Liver (tissue), 9 donors: ENCODE results near the gene MRGPRF. TPM values are rescaled to one million over a fixed set of nuclear protein-coding genes. Genes with fewer than 3 reads are reported as not detected.
A peak's percentile ranks its signal among the peaks of the same experiment; 100 is the strongest.

ENCODE experiments used
- DNase-seq: peaks from one replicate; pipeline ENCODE4 v3.0.0-alpha.2; 2017; ENCODE audit warnings: low spot score
- H3K27ac ChIP-seq, 2 donors: one replicate each; pipeline ENCODE4 v1.7.0; 2013; ENCODE audit warnings: inconsistent platforms in 2 of 2, low read length in 2 of 2, control low read depth in 1 of 2, low read depth in 1 of 2, mild to moderate bottlenecking in 1 of 2
- H3K27me3 ChIP-seq, 4 donors: one replicate each; pipeline versions ENCODE4 v1.6.1 to v1.7.0; 2013; ENCODE audit warnings: low read length in 3 of 4, inconsistent platforms in 1 of 4, mild to moderate bottlenecking in 1 of 4, moderate library complexity in 1 of 4; ENCODE audit not compliant: control insufficient read depth in 4 of 4, insufficient read depth in 4 of 4
- H3K36me3 ChIP-seq, 4 donors: one replicate each; pipeline versions ENCODE4 v1.6.1 to v1.7.0; 2013; ENCODE audit warnings: low read length in 3 of 4, mild to moderate bottlenecking in 3 of 4, low read depth in 1 of 4, moderate library complexity in 1 of 4; ENCODE audit not compliant: control insufficient read depth in 4 of 4, insufficient read depth in 3 of 4
- H3K4me1 ChIP-seq, 4 donors: one replicate each; pipeline versions ENCODE4 v1.6.1 to v1.7.0; 2013; ENCODE audit warnings: low read length in 3 of 4, mild to moderate bottlenecking in 3 of 4, moderate library complexity in 1 of 4; ENCODE audit not compliant: control insufficient read depth in 4 of 4, insufficient read depth in 4 of 4
- H3K4me3 ChIP-seq, 3 donors: one replicate each; pipeline versions ENCODE4 v1.6.1 to v1.7.0; 2013; ENCODE audit warnings: low read length in 3 of 3, control low read depth in 1 of 3, low read depth in 1 of 3, mild to moderate bottlenecking in 1 of 3
- H3K9ac ChIP-seq, 2 donors: one replicate each; pipeline ENCODE4 v1.7.0; 2013; ENCODE audit warnings: low read length in 2 of 2, mild to moderate bottlenecking in 2 of 2, moderate library complexity in 2 of 2, control low read depth in 1 of 2, low read depth in 1 of 2
- H3K9me3 ChIP-seq, 4 donors: one replicate each; pipeline versions ENCODE4 v1.6.1 to v1.7.0; 2013; ENCODE audit warnings: low read length in 3 of 4; ENCODE audit not compliant: control insufficient read depth in 4 of 4
- ATF3 ChIP-seq: IDR thresholded peaks from 2 replicates; pipeline ENCODE4 v1.6.1; 2016; ENCODE audit warnings: antibody characterized with exemption
- CTCF ChIP-seq: fragments of 150-350 bp; IDR thresholded peaks from 2 replicates; pipeline ENCODE4 v1.5.1; 2017; ENCODE audit warnings: improper control_type of control experiment, low read depth, low read length; ENCODE audit not compliant: missing input control
- EGR1 ChIP-seq, 2 donors: IDR thresholded peaks; 2 replicates each; pipeline ENCODE4 v1.6.1; 2016 to 2018; ENCODE audit warnings: antibody characterized with exemption in 2 of 2, low read depth in 2 of 2
- HNF4A ChIP-seq, 2 donors: conservative IDR thresholded peaks; 2 replicates each; pipeline ENCODE4 v1.6.1; 2016; ENCODE audit warnings: antibody characterized with exemption in 2 of 2, mild to moderate bottlenecking in 2 of 2
- HNF4G ChIP-seq: IDR thresholded peaks from 2 replicates; pipeline ENCODE4 v1.6.1; 2016; ENCODE audit warnings: antibody characterized with exemption
- JUND ChIP-seq, 2 donors: IDR thresholded peaks; 2 replicates each; pipeline ENCODE4 v1.6.1; 2016; ENCODE audit warnings: antibody characterized with exemption in 2 of 2
- MAX ChIP-seq: IDR thresholded peaks from 2 replicates; pipeline ENCODE4 v1.6.1; 2016; ENCODE audit warnings: antibody characterized with exemption
- NR2F2 ChIP-seq: IDR thresholded peaks from 2 replicates; pipeline ENCODE4 v1.6.1; 2016; ENCODE audit warnings: antibody characterized with exemption
- REST ChIP-seq: IDR thresholded peaks from 2 replicates; pipeline ENCODE4 v1.6.1; 2016; ENCODE audit warnings: antibody characterized with exemption, mild to moderate bottlenecking
- RXRA ChIP-seq, 2 donors: IDR thresholded peaks; 2 replicates each; pipeline ENCODE4 v1.6.1; 2017 to 2018; ENCODE audit warnings: antibody characterized with exemption in 2 of 2, mild to moderate bottlenecking in 1 of 2
- SP1 ChIP-seq: IDR thresholded peaks from 2 replicates; pipeline ENCODE4 v1.6.1; 2018; ENCODE audit warnings: antibody characterized with exemption, mild to moderate bottlenecking
- TAF1 ChIP-seq: conservative IDR thresholded peaks from 2 replicates; pipeline ENCODE4 v1.6.1; 2016; ENCODE audit warnings: antibody characterized with exemption, mild to moderate bottlenecking
- YY1 ChIP-seq: IDR thresholded peaks from 2 replicates; pipeline ENCODE4 v1.6.1; 2016; ENCODE audit warnings: antibody characterized with exemption, mild to moderate bottlenecking
- WGBS: extraction: QIAGEN DNeasy Blood & Tissue Kit; methylation state at CpG from one replicate; pipeline ENCODE4 v1.1.7; 2013; 5-methylcytosine and 5-hydroxymethylcytosine counted together
- polyA plus RNA-seq, 2 donors: library from polyadenylated mRNA; stranded (reverse) in 1 of 2; unstranded in 1 of 2; fragments of 200-250 nt in 1 of 2; fragments of >200 nt in 1 of 2; fragmentation: Nextera tagmentation in 1 of 2; extraction: Ambion mirVana in 1 of 2; gene quantifications; one replicate each; pipeline versions ENCODE4 v1.2.1 to v1.2.3, GENCODE V29; 2013 to 2015
- total RNA-seq, 2 donors: library from RNA; depleted of rRNA; stranded (reverse); fragments of >200 nt; gene quantifications; one replicate each; pipeline ENCODE4 v1.2.3, GENCODE V29; 2014
- donor health status: healthy.
- donor health status: healthy.
- donor health status: healthy.
- donor health status: healthy.
- donor health status: healthy.

Gene MRGPRF
- total and polyA plus RNA-seq, 4 donors, result 1.1 to 4.8 (median 2.5) TPM

- TF ChIP-seq ATF3 (no peak), HNF4A (conservative IDR thresholded peaks at IDR 0.05) (no peak), YY1 (no peak), EGR1 (IDR thresholded peaks at IDR 0.05; ENCODE audit: low read depth in 2 of 2) (no peak), NR2F2 (peak; percentile 20)
- peak overlapping the region; percentile 43 to 50 for H3K27ac ChIP-seq
- no peaks in the 10 kb centered on the region for H3K27me3 ChIP-seq
- peaks cover 17 to 34% (median 20%) of the 10 kb centered on the region in 4 donors for H3K4me1 ChIP-seq
- H3K9ac ChIP-seq, result no peak overlapping the region
- no peak for DNase-seq
- H3K4me3 ChIP-seq, result no peak overlapping the region
- H3K9me3 ChIP-seq, result no peaks in the 10 kb centered on the region
- WGBS, result 70% methylated on average over 28 of the region's 28 CpGs
- no peaks in the 10 kb centered on the region for H3K36me3 ChIP-seq
Observed at GRCh38 chr11:69014084-69014851, 1.2 kb upstream of the MRGPRF start.

GRCh38 chr11:69012092-69013008 lies 696 bp downstream of the MRGPRF start:
- peak overlapping the region; percentile 55 to 90 for H3K27ac ChIP-seq
- H3K9ac ChIP-seq, result no peak overlapping the region
- H3K27me3 ChIP-seq, result no peaks in the 10 kb centered on the region
- H3K4me3 ChIP-seq, result peak overlapping the region in 2 of 3 donors; percentile 8 to 37
- no peak for DNase-seq
- H3K36me3 ChIP-seq, result no peaks in the 10 kb centered on the region
- no peak for TF ChIP-seq HNF4G
- TF ChIP-seq YY1, result no peak
- TF ChIP-seq RXRA (IDR thresholded peaks at IDR 0.05), result no peak
- no peak for TF ChIP-seq TAF1
- no peak for TF ChIP-seq SP1
- no peak for TF ChIP-seq JUND (IDR thresholded peaks at IDR 0.05)
- TF ChIP-seq MAX, result no peak
- TF ChIP-seq CTCF, result no peak
- TF ChIP-seq REST, result no peak
- 53% methylated on average over 21 of the region's 21 CpGs for WGBS
- H3K9me3 ChIP-seq, result no peaks in the 10 kb centered on the region
- peaks cover 25 to 52% (median 38%) of the 10 kb centered on the region in 4 donors for H3K4me1 ChIP-seq
